Keratinocyte (primary cell): ENCODE measurements around the gene TRIB2. TPM values are rescaled to one million over a fixed set of nuclear protein-coding genes. Genes with fewer than 3 reads are reported as not detected.

Source experiments
- DNase-seq: peaks from one replicate; pipeline ENCODE4 v3.0.0-alpha.2; 2011; ENCODE audit warnings: low read depth, missing footprints, low spot score
- FAIRE-seq: peaks from 2 replicates; lab custom pipeline; 2011; peaks lifted over from hg19 to GRCh38; lab: Jason Lieb, UNC
- H2AFZ ChIP-seq: 2 replicates; pipeline ENCODE4 v1.6.0; 2012; ENCODE audit warnings: low read length, control low read depth, inconsistent platforms; ENCODE audit not compliant: control insufficient read depth
- H3K27ac ChIP-seq: 2 replicates; pipeline ENCODE4 v1.5.1; 2011; ENCODE audit warnings: low read length; ENCODE audit not compliant: control insufficient read depth, insufficient read depth
- H3K27me3 ChIP-seq: 3 replicates; pipeline ENCODE4 v1.6.0; 2011; ENCODE audit warnings: low read length; ENCODE audit not compliant: control insufficient read depth, insufficient read depth; ENCODE audit errors: extremely low read depth
- H3K36me3 ChIP-seq, 2 experiments: 2 replicates in 1 of 2; 3 replicates in 1 of 2; pipeline ENCODE4 v1.5.1; 2011; ENCODE audit warnings: low read length in 2 of 2, mild to moderate bottlenecking in 1 of 2; ENCODE audit not compliant: control insufficient read depth in 2 of 2, insufficient read depth in 2 of 2; ENCODE audit errors: extremely low read depth in 1 of 2
- H3K4me1 ChIP-seq: 3 replicates; pipeline ENCODE4 v1.5.1; 2011; ENCODE audit warnings: low read length; ENCODE audit not compliant: control insufficient read depth, insufficient read depth; ENCODE audit errors: extremely low read depth
- H3K4me2 ChIP-seq: 3 replicates; pipeline ENCODE4 v1.6.0; 2011; ENCODE audit warnings: low read depth, low read length; ENCODE audit not compliant: control insufficient read depth, insufficient read depth; ENCODE audit errors: extremely low read depth
- H3K4me3 ChIP-seq, 3 experiments: fragments of 200-600 bp in 1 of 3; sonication (generic) in 1 of 3; 2 replicates in 2 of 3; 3 replicates in 1 of 3; pipeline ENCODE4 v1.5.1; 2011 to 2016; ENCODE audit warnings: low read length in 3 of 3, mild to moderate bottlenecking in 3 of 3, control low read depth in 2 of 3, inconsistent platforms in 1 of 3, low read depth in 1 of 3, mixed read lengths in 1 of 3, mixed run types in 1 of 3, moderate library complexity in 1 of 3; ENCODE audit not compliant: control insufficient read depth in 2 of 3, insufficient read depth in 2 of 3; ENCODE audit errors: extremely low read depth in 1 of 3
- H3K79me2 ChIP-seq: 2 replicates; pipeline ENCODE4 v1.6.0; 2012; ENCODE audit warnings: low read length; ENCODE audit not compliant: control insufficient read depth, insufficient read depth
- H3K9ac ChIP-seq: 3 replicates; pipeline ENCODE4 v1.6.0; 2011; ENCODE audit warnings: low read length; ENCODE audit not compliant: control insufficient read depth, insufficient read depth; ENCODE audit errors: extremely low read depth
- H3K9me1 ChIP-seq: 3 replicates; pipeline ENCODE4 v1.6.0; 2011; ENCODE audit warnings: low read length; ENCODE audit not compliant: control insufficient read depth, insufficient read depth; ENCODE audit errors: extremely low read depth
- H3K9me3 ChIP-seq: 2 replicates; pipeline ENCODE4 v1.5.1; 2012; ENCODE audit warnings: low read depth, low read length; ENCODE audit not compliant: control insufficient read depth
- H4K20me1 ChIP-seq: 3 replicates; pipeline ENCODE4 v1.6.0; 2011; ENCODE audit warnings: low read length; ENCODE audit not compliant: control insufficient read depth, insufficient read depth; ENCODE audit errors: extremely low read depth
- CTCF ChIP-seq, 3 experiments: IDR thresholded peaks in 1 of 3; conservative IDR thresholded peaks in 1 of 3; optimal IDR thresholded peaks in 1 of 3; 2 replicates in 2 of 3; 3 replicates in 1 of 3; pipeline versions ENCODE3 to v1.5.1; 2011; ENCODE audit warnings: low read length in 3 of 3, mild to moderate bottlenecking in 3 of 3, moderate library complexity in 2 of 3, control low read depth in 1 of 3, inconsistent platforms in 1 of 3; ENCODE audit not compliant: insufficient read depth in 2 of 3; ENCODE audit errors: extremely low read depth in 1 of 3
- EZH2 ChIP-seq: IDR thresholded peaks from one replicate; pipeline ENCODE4 v1.6.1; 2012; ENCODE audit warnings: inconsistent platforms, mild to moderate bottlenecking, low read length, moderate library complexity
- dilution Hi-C: fragments of 300-500 bp; cut with MboI; formaldehyde crosslinking; loops from one replicate; pipeline ENCODE4 v1.7.0; 2020; ENCODE audit warnings: low sequenced_read_pairs; ENCODE audit not compliant: extremely low pct_ligation_motif_present
- polyA plus RNA-seq, 5 experiments: library from polyadenylated mRNA; depleted of rRNA in 3 of 5; stranded (reverse) in 3 of 5; stranded (forward) in 1 of 5; unstranded in 1 of 5; fragments of >200 nt; gene quantifications; 1 replicate in 1 of 5; 2 replicates in 3 of 5; 3 replicates in 1 of 5; pipeline versions ENCODE4 v1.2.1 to v1.2.3, GENCODE V29; 2011 to 2012; ENCODE audit warnings: missing spikeins in 2 of 5, low read depth in 1 of 5, low replicate concordance in 1 of 5

Gene TRIB2
- polyA plus RNA-seq, 1 donor (not counting 4 experiments of a cell fraction or from before 2014, with no cell fraction given): 7.7 TPM

- dilution Hi-C loops: no loop called here
- Histone ChIP-seq H2AFZ (no peak overlapping the region), H3K9me1 (no peaks in the 10 kb centered on the region), H3K4me3 (no peak overlapping the region), H3K4me2 (no peak overlapping the region), H3K79me2 (no peaks in the 10 kb centered on the region), H3K4me1 (peaks cover 10% of the 10 kb centered on the region), H3K27me3 (no peaks in the 10 kb centered on the region), H3K36me3 (no peaks in the 10 kb centered on the region), H4K20me1 (no peaks in the 10 kb centered on the region), H3K9ac (no peak overlapping the region), H3K9me3 (no peaks in the 10 kb centered on the region), H3K27ac (no peak overlapping the region)
- TF ChIP-seq EZH2: no peak
- TF ChIP-seq CTCF (optimal IDR thresholded peaks at IDR 0.05 in 1 of 3, IDR thresholded peaks at IDR 0.05 in 1 of 3, conservative IDR thresholded peaks at IDR 0.05 in 1 of 3; ENCODE audit: extremely low read depth in 1 of 3, insufficient read depth in 2 of 3, low read length in 3 of 3): no peak
- DNase-seq (no peak), FAIRE-seq (no peak)
These were observed 33.2 kb upstream of the TRIB2 start for GRCh38 chr2:12683457-12684100.

- H3K36me3 ChIP-seq: no peaks in the 10 kb centered on the region
These were observed 32.2 kb upstream of the TRIB2 start for GRCh38 chr2:12684471-12684936.

More at GRCh38 chr2:12684471-12684936, 32.2 kb upstream of the TRIB2 start:
- dilution Hi-C loops: no loop called here
- Histone ChIP-seq H3K4me1 (peaks cover 10% of the 10 kb centered on the region), H3K27me3 (no peaks in the 10 kb centered on the region), H3K27ac (no peak overlapping the region), H3K9ac (no peak overlapping the region), H3K9me3 (no peaks in the 10 kb centered on the region), H3K9me1 (no peaks in the 10 kb centered on the region), H3K79me2 (no peaks in the 10 kb centered on the region), H3K4me2 (peak overlapping the region; percentile 68), H2AFZ (peak overlapping the region; percentile 27), H3K4me3 (peak overlapping the region in 1 of 3 experiments; percentile 25), H4K20me1 (no peaks in the 10 kb centered on the region)
- TF ChIP-seq CTCF (optimal IDR thresholded peaks at IDR 0.05 in 1 of 3, IDR thresholded peaks at IDR 0.05 in 1 of 3, conservative IDR thresholded peaks at IDR 0.05 in 1 of 3; ENCODE audit: extremely low read depth in 1 of 3, insufficient read depth in 2 of 3, low read length in 3 of 3): no peak
- no peak for TF ChIP-seq EZH2
- DNase-seq (no peak), FAIRE-seq (peak; percentile 94)
